HG02970 (cell line): ENCODE data around the gene RAB8A.
"Not testable (repeated sequence)": the region's sequence is repeated elsewhere in the genome, so short reads cannot be mapped to it uniquely, and the experiment has no call there.

ENCODE experiments used
- ATAC-seq: cut with Tn5 transposase; IDR thresholded peaks from one replicate; pipeline ENCODE4 v1.9.1; 2021; ENCODE audit warnings: mild to moderate bottlenecking, moderate library complexity, moderate number of reproducible peaks; ENCODE audit not compliant: unreplicated experiment, low FRiP score

Gene RAB8A

GRCh38 chr19:16167055-16167454 lies 55.4 kb downstream of the RAB8A start:
- ATAC-seq: no peak

GRCh38 chr19:16168465-16169081 lies 56.9 kb downstream of the RAB8A start:
- ATAC-seq: no peak

- ATAC-seq: no peak
Observed at GRCh38 chr19:16170134-16170533, 58.4 kb downstream of the RAB8A start.

- ATAC-seq: no peak
Observed at GRCh38 chr19:16175954-16176353, 64.3 kb downstream of the RAB8A start.

GRCh38 chr19:16178866-16179265 lies 67.2 kb downstream of the RAB8A start:
- not testable (repeated sequence) for ATAC-seq

GRCh38 chr19:16180611-16181010 lies 68.9 kb downstream of the RAB8A start:
- no peak for ATAC-seq
